ENCODE measurements around the gene AMMECR1.
"Not testable (repeated sequence)": the region's sequence is repeated elsewhere in the genome, so short reads cannot be mapped to it uniquely, and the experiment has no call there.

The AMMECR1 gene

GRCh38 chrX:110241816-110242215 is 76.1 kb downstream of the AMMECR1 start:
- POLR2A ChIA-PET (ENCODE audit: low non-redundant PET), result no interaction called here
- no peak for DNase-seq (ENCODE audit: low spot score)
- CTCF ChIA-PET, result no interaction called here

GRCh38 chrX:110238259-110238658 is 79.6 kb downstream of the AMMECR1 start:
- H3K27ac ChIP-seq; DNase-seq (ENCODE audit: low spot score); CTCF ChIA-PET; POLR2A ChIA-PET (ENCODE audit: low non-redundant PET): not testable (repeated sequence)

More at GRCh38 chrX:110241816-110242215, 76.1 kb downstream of the AMMECR1 start:
- no peak overlapping the region for H3K27ac ChIP-seq
- TF ChIP-seq CTCF (conservative IDR thresholded peaks at IDR 0.05; ENCODE audit: low read depth), result no peak

- CTCF ChIA-PET; DNase-seq (ENCODE audit: low spot score); POLR2A ChIA-PET (ENCODE audit: low non-redundant PET); H3K27ac ChIP-seq: not testable (repeated sequence)
Observed at GRCh38 chrX:110231485-110231884, 86.4 kb downstream of the AMMECR1 start.

- POLR2A ChIA-PET (ENCODE audit: low non-redundant PET); CTCF ChIA-PET: not testable (repeated sequence)
- peak; percentile 19 for DNase-seq (ENCODE audit: low spot score)
- H3K27ac ChIP-seq, result peak overlapping the region; percentile 79
Observed at GRCh38 chrX:110229497-110230111, 88.3 kb downstream of the AMMECR1 start.

- CTCF ChIA-PET, result no interaction called here
- POLR2A ChIA-PET (ENCODE audit: low non-redundant PET), result interaction anchor here (0.8 kb wide), 1 partner anchor 90 kb away, joined by 3 read pairs; the partner anchor contains the start of gene AMMECR1
- DNase-seq (ENCODE audit: low spot score), result no peak
- TF ChIP-seq CTCF (conservative IDR thresholded peaks at IDR 0.05; ENCODE audit: low read depth), result no peak
- H3K27ac ChIP-seq, result no peak overlapping the region
Observed at GRCh38 chrX:110228453-110228852, 89.4 kb downstream of the AMMECR1 start.

- TF ChIP-seq CTCF (conservative IDR thresholded peaks at IDR 0.05; ENCODE audit: low read depth), result no peak
- DNase-seq (ENCODE audit: low spot score), result no peak
- no peak overlapping the region for H3K27ac ChIP-seq
- ChIA-PET POLR2A (ENCODE audit: low non-redundant PET) (no interaction called here), CTCF (no interaction called here)
Observed at GRCh38 chrX:110226931-110227330, 91.0 kb downstream of the AMMECR1 start.

GRCh38 chrX:110224926-110225617 is 92.8 kb downstream of the AMMECR1 start:
- CTCF ChIA-PET, result no interaction called here
- no peak overlapping the region for H3K27ac ChIP-seq
- DNase-seq (ENCODE audit: low spot score), result no peak
- POLR2A ChIA-PET (ENCODE audit: low non-redundant PET), result no interaction called here
- TF ChIP-seq CTCF (conservative IDR thresholded peaks at IDR 0.05; ENCODE audit: low read depth), result no peak

- no peak for TF ChIP-seq CTCF (conservative IDR thresholded peaks at IDR 0.05; ENCODE audit: low read depth)
- CTCF ChIA-PET, result no interaction called here
- POLR2A ChIA-PET (ENCODE audit: low non-redundant PET), result no interaction called here
Observed at GRCh38 chrX:110222497-110223257, 95.2 kb downstream of the AMMECR1 start.

More at GRCh38 chrX:110222497-110223257, 95.2 kb downstream of the AMMECR1 start:
- H3K27ac ChIP-seq, result no peak overlapping the region
- no peak for DNase-seq (ENCODE audit: low spot score)

Data from RWPE1 (cell line).